Measurements from ENCODE around the gene GOLGB1.

DNA sequence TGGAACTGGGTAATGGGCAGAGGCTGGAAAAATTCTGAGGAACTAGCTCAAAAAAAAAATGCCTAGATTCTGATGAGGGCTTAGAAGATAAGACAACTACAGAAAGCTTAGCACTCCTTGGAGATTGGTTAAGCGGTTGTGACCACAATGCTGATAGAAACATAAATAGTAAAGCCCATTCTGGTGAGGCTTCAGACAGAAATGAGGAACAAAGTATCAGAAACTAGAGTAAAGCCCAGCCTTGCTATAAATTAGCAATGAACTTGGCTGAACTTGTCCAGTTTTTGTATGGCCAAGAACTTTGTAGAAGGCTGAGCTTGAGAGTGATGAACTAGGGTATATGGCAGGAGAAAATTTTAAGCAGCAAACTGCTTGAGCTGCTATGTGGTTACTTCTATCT is 25.4 kb downstream of the GOLGB1 start:
- TF ChIP-seq POLR2A (IDR thresholded peaks at IDR 0.05; ENCODE audit: low read depth, low read length): no peak
- no peak for TF ChIP-seq POLR2AphosphoS5 (IDR thresholded peaks at IDR 0.05; ENCODE audit: low read depth, low read length)
- no peak for TF ChIP-seq TAF1 (IDR thresholded peaks at IDR 0.05; ENCODE audit: low read depth, low read length)
- TF ChIP-seq SPI1 (IDR thresholded peaks at IDR 0.05; ENCODE audit: low read depth, low read length): no peak
- no peak for TF ChIP-seq POU2F2 (IDR thresholded peaks at IDR 0.05; ENCODE audit: low read depth, low read length)
